Natural killer cell (primary cell): ENCODE results near the gene SGCA. TPM values are rescaled to one million over a fixed set of nuclear protein-coding genes. Genes with fewer than 3 reads are reported as not detected.

Experiments used
- ATAC-seq, 3 donors: fragments of 150-1000 bp in 2 of 3; fragments of 200-7000 bp in 1 of 3; cut with Tn5 transposase; 1 replicate in 1 of 3; 2 replicates in 2 of 3; pipeline ENCODE4 v1.10.0; 2021; ENCODE audit warnings: mild to moderate bottlenecking in 2 of 3, moderate library complexity in 2 of 3
- DNase-seq, 2 donors: peaks; one replicate each; pipeline versions ENCODE4 v3.0.0 to v3.0.0-alpha.2; 2013 to 2021; ENCODE audit warnings: mixed read lengths in 1 of 2
- H3K27ac ChIP-seq: one replicate; pipeline ENCODE4 v1.5.1; 2013; ENCODE audit warnings: mild to moderate bottlenecking, low read length
- H3K27me3 ChIP-seq: one replicate; pipeline ENCODE4 v1.6.1; 2013; ENCODE audit warnings: low read length; ENCODE audit not compliant: control insufficient read depth, insufficient read depth
- H3K36me3 ChIP-seq: one replicate; pipeline ENCODE4 v1.6.1; 2013; ENCODE audit warnings: low read length; ENCODE audit not compliant: control insufficient read depth, insufficient read depth
- H3K4me1 ChIP-seq: one replicate; pipeline ENCODE4 v1.6.1; 2013; ENCODE audit warnings: low read length; ENCODE audit not compliant: control insufficient read depth, insufficient read depth
- H3K4me3 ChIP-seq: one replicate; pipeline ENCODE4 v1.5.1; 2013; ENCODE audit warnings: low read length
- H3K9me3 ChIP-seq: one replicate; pipeline ENCODE4 v1.6.1; 2013; ENCODE audit warnings: low read length; ENCODE audit not compliant: control insufficient read depth, insufficient read depth
- H3K27ac Mint-ChIP-seq, 2 donors: one replicate each; pipeline ENCODE4 v1.8.0; 2022; ENCODE audit warnings: mild to moderate bottlenecking in 2 of 2, mixed read lengths in 2 of 2, moderate library complexity in 1 of 2
- H3K27me3 Mint-ChIP-seq, 2 donors: one replicate each; pipeline ENCODE4 v1.8.0; 2022; ENCODE audit warnings: low read depth in 2 of 2, mixed read lengths in 2 of 2
- H3K36me3 Mint-ChIP-seq: one replicate; pipeline ENCODE4 v1.8.0; 2022; ENCODE audit warnings: mixed read lengths
- H3K4me1 Mint-ChIP-seq, 2 donors: one replicate each; pipeline ENCODE4 v1.8.0; 2022; ENCODE audit warnings: mixed read lengths in 2 of 2
- H3K4me3 Mint-ChIP-seq: one replicate; pipeline ENCODE4 v1.8.0; 2022; ENCODE audit warnings: mild to moderate bottlenecking, moderate library complexity, mixed read lengths
- H3K9me3 Mint-ChIP-seq, 2 donors: one replicate each; pipeline ENCODE4 v1.8.0; 2022; ENCODE audit warnings: mixed read lengths in 2 of 2
- WGBS: methylation state at CpG from one replicate; pipeline ENCODE4 v1.1.7; 2013; ENCODE audit warnings: missing lambda C conversion rate; ENCODE audit not compliant: insufficient coverage; 5-methylcytosine and 5-hydroxymethylcytosine counted together
- intact Hi-C: fragments of 100-400 bp; cut with micrococcal nuclease; formaldehyde crosslinking; loops from one replicate; pipeline ENCODE4 v1.14.2; 2022
- total RNA-seq, 4 donors: library from RNA; stranded (reverse); fragments of 120-200 nt in 1 of 4; gene quantifications; one replicate each; pipeline versions ENCODE4 v1.2.3 to v1.2.4, GENCODE V29; 2013 to 2022
- TF ChIP-seq, protein P1 (sequence below): fragments of 200-600 bp; IDR thresholded peaks from one replicate; pipeline ENCODE4 v1.8.0; 2022; ENCODE audit warnings: antibody characterized with exemption

Gene SGCA
- total RNA-seq, 3 donors from 2014 or later (not counting 1 experiment from before 2014, with no cell fraction given), result not detected

DNA sequence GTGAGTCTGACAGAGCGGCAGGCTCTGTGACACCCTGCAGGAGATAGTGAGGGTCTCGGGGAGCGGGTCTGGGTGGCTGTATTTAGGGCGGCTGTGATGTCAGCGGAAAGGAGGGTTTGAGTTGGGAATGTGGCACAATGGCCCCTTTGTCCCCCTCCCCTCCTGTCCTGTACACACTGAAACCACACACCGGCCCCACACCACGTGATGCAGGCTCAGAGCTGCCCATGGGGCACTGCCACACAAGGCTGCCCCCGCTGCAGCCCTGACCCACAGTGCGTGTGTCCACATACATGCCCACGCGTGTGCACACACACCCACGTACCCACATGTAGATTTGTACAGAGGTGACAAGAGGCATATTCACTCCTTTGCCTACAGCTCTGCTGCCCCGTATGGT lies 15.3 kb downstream of the SGCA start:
- no peak for ATAC-seq
- Histone ChIP-seq H3K27me3 (no peaks in the 10 kb centered on the region), H3K9me3 (no peaks in the 10 kb centered on the region), H3K36me3 (peaks cover 13% of the 10 kb centered on the region), H3K27ac (no peak overlapping the region), H3K4me1 (peaks cover 32% of the 10 kb centered on the region), H3K4me3 (no peak overlapping the region)
- intact Hi-C loops, result no loop called here
- H3K4me1 Mint-ChIP-seq, result peaks cover 19 to 26% of the 10 kb centered on the region in 2 donors
- H3K9me3 Mint-ChIP-seq, result no peaks in the 10 kb centered on the region
- H3K4me3 Mint-ChIP-seq, result no peak overlapping the region
- WGBS, result 95% methylated on average over 12 of the region's 13 CpGs
- TF ChIP-seq, protein P1, sequence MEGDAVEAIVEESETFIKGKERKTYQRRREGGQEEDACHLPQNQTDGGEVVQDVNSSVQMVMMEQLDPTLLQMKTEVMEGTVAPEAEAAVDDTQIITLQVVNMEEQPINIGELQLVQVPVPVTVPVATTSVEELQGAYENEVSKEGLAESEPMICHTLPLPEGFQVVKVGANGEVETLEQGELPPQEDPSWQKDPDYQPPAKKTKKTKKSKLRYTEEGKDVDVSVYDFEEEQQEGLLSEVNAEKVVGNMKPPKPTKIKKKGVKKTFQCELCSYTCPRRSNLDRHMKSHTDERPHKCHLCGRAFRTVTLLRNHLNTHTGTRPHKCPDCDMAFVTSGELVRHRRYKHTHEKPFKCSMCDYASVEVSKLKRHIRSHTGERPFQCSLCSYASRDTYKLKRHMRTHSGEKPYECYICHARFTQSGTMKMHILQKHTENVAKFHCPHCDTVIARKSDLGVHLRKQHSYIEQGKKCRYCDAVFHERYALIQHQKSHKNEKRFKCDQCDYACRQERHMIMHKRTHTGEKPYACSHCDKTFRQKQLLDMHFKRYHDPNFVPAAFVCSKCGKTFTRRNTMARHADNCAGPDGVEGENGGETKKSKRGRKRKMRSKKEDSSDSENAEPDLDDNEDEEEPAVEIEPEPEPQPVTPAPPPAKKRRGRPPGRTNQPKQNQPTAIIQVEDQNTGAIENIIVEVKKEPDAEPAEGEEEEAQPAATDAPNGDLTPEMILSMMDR, result no peak
- DNase-seq, result no peak
- H3K27ac Mint-ChIP-seq, result no peak overlapping the region
- H3K36me3 Mint-ChIP-seq, result no peaks in the 10 kb centered on the region
- peaks cover 0 to 3% of the 10 kb centered on the region in 2 donors for H3K27me3 Mint-ChIP-seq

DNA sequence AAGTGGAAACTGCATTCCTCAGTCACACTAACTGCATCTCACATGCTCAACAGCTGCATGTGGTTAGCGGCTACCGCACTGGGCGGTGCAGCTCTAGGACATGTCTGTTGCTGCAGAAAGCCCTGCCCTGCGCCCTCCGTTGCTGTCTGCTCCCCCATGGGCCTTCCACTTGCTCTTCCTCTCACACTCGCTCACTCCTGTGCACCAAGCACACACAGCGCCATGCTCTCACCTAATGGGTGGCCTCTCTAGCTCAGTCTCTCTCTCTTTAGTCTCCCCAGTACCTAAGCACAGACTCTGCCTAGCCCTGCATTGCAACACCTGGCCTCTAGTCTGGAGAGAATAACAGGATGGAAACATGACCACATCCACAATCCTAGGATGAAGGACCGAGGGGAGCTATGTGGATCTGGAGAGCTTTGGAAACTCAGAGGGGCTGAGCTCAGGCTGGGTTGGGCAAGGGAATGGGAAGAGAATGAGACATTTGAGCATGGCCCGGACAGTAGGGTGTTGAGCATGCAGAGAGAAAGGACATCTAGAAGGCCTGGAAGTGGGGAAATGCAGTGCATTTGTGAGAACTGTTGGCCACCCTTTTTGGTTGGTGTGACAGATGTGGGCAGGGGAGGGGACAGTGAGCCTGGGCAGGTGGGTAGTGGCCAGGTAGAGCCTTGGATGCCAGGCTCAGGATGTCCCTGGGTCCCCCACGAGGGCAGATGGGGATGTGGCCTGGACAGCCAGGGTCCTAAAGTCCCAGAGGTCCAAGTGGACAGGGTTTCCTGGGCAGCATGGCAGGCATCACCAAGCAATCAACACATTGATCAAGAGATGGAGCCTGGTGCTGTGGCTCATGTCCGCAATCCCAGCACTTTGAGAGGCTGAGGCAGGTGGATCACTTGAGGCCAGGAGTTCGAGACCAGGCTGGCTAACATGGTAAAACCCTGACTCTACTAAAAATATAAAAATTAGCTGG lies 16.1 kb downstream of the SGCA start:
- peaks cover 19 to 26% of the 10 kb centered on the region in 2 donors for H3K4me1 Mint-ChIP-seq
- Histone ChIP-seq H3K27ac (no peak overlapping the region), H3K36me3 (peaks cover 21% of the 10 kb centered on the region), H3K9me3 (no peaks in the 10 kb centered on the region), H3K4me1 (peaks cover 40% of the 10 kb centered on the region), H3K4me3 (no peak overlapping the region), H3K27me3 (no peaks in the 10 kb centered on the region)
- H3K9me3 Mint-ChIP-seq, result no peaks in the 10 kb centered on the region
- ATAC-seq, result no peak
- H3K27ac Mint-ChIP-seq, result no peak overlapping the region
- WGBS, result 88% methylated on average over 12 of the region's 12 CpGs
- intact Hi-C loops, result no loop called here
- TF ChIP-seq, protein P1, result no peak
- no peaks in the 10 kb centered on the region for H3K36me3 Mint-ChIP-seq
- peaks cover 0 to 3% of the 10 kb centered on the region in 2 donors for H3K27me3 Mint-ChIP-seq
- no peak overlapping the region for H3K4me3 Mint-ChIP-seq
- DNase-seq, result no peak

DNA sequence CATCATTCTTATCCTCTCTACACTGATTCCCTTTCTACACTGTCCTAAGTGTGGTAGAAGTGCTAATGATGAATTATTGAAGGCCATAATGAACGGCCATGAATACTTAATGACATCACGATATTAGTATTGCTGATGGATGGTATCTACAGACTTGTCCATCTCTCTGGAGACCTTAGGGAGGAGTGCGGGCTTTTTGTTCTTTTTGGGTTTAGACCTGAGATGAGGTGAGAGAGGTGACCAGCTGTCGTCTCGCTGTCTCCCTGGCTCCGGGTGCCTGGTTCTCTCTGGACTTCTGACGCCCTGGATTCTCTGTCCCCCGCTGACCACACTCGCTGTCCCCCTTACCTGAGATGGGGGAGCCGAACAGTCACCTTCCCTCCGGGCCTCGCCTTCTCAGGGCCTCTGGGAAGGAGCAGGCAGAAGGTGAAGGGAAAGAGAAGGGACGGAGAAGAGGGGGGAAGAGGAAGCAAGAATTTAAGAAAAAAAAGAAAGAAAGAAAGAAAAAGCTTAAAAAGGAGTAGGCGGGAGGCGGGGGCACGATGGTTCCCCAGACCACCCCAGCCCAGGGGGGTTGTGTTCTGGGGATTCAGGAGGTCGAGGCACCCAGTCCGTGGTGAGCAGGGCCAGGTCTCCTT lies 17.1 kb downstream of the SGCA start:
- intact Hi-C loops, result no loop called here
- H3K27me3 ChIP-seq, result no peaks in the 10 kb centered on the region
- no peaks in the 10 kb centered on the region for H3K9me3 ChIP-seq
- peaks cover 0 to 3% of the 10 kb centered on the region in 2 donors for H3K27me3 Mint-ChIP-seq
- TF ChIP-seq, protein P1, result no peak
- peaks cover 17 to 23% of the 10 kb centered on the region in 2 donors for H3K4me1 Mint-ChIP-seq
- H3K27ac Mint-ChIP-seq, result peak overlapping the region in 1 of 2 donors; percentile 29
- H3K4me3 ChIP-seq, result no peak overlapping the region
- peaks cover 21% of the 10 kb centered on the region for H3K36me3 ChIP-seq
- H3K36me3 Mint-ChIP-seq, result no peaks in the 10 kb centered on the region
- H3K4me1 ChIP-seq, result peaks cover 39% of the 10 kb centered on the region
- DNase-seq (no peak), ATAC-seq (no peak)
- no peak overlapping the region for H3K27ac ChIP-seq
- no peaks in the 10 kb centered on the region for H3K9me3 Mint-ChIP-seq
- no peak overlapping the region for H3K4me3 Mint-ChIP-seq
- 91% methylated on average over 18 of the region's 18 CpGs for WGBS
